Occipital lobe (tissue), 2 donors: ENCODE results near the gene DOK5. TPM values are rescaled to one million over a fixed set of nuclear protein-coding genes. Genes with fewer than 3 reads are reported as not detected.
"Not testable (repeated sequence)": the region's sequence is repeated elsewhere in the genome, so short reads cannot be mapped to it uniquely, and the experiment has no call there.

Experiments
- DNase-seq: peaks from one replicate; lab custom pipeline; 2025; lab: John Stamatoyannopoulos, UW
- total RNA-seq: library from RNA; depleted of rRNA; stranded (reverse); fragments of >200 nt; gene quantifications from one replicate; pipeline ENCODE4 v1.2.3, GENCODE V29; 2014

Gene DOK5
- total RNA-seq, 1 donor from 2014 or later, result 350 TPM

GRCh38 chr20:54470697-54471096 lies 4.7 kb upstream of the DOK5 start:
- DNase-seq, result no peak

GRCh38 chr20:54472607-54473006 lies 2.8 kb upstream of the DOK5 start:
- DNase-seq, result no peak

DNA sequence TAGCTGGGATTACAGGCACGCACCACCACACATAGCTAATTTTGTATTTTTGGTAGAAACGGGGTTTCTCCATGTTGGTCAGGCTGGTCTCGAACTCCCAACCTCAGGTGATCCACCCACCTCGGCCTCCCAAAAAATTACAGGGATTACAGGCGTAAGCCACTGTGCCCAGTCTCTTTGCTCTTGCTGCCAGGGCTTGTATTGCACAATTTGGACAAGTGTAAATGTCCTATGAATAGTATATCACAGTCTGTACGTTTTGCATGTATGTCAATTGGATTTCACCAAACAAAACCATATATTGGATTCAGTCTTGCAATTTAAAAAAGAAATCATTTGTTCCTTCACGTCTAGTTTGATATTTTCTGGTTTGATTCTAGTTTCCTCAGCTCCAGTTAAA lies 2.1 kb upstream of the DOK5 start:
- DNase-seq, result no peak

DNA sequence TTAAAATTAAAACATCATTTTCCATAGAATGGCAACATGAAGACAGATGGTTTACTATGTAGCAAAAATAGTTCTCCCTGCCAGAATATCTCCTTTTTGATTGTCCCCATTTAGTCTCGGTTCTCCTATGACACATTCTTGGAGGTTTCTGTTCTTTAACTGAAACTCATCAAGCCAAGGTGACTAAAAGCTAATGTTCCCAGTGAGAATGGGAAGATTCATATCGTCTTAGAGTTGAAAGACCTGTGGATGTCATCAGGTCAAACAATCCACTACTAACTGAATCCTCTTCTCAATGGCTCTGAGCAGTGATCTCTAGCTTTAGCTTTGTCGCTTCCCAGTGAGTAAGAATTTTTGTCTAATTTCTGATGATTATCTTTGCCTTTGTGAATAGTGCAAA lies 1.3 kb upstream of the DOK5 start:
- no peak for DNase-seq

GRCh38 chr20:54474866-54475265 lies 527 bp upstream of the DOK5 start:
- no peak for DNase-seq

GRCh38 chr20:54476169-54477009 lies 996 bp downstream of the DOK5 start:
- peak; percentile 11 for DNase-seq

DNA sequence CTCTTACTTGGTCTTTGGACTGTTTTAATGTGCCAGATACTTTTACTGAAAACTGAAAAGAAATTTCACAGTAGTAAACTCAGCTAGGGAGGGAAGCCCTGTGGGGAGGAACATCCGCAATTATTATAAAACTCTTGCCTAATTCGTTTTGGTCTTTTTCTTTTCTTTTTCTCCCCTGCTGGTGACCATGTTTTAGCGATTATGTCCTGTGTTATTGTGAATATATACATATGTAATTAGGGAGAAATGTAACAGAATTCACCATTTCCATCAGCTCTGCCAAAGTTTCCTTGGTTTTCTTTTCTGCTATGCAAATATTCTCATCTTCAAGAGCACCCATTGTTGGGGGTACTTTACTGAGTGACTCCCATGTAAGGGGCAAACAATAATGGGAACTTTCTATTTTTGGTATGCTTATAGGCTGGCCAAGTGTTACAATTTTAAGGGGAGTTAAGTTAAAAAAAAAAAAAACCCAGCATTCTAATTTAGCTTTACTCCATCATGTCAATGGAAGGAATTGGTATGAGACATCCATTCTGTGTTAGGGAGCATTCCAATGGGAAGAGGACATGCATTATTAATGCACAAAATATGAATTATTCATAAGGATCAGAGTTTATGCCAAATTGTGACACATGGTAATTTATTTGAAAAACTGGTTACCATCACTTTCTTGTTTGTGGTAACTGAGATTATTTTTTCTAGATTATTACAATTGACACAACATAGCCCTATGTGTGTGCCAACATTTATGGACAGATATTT lies 2.0 kb downstream of the DOK5 start:
- DNase-seq, result no peak

GRCh38 chr20:54479138-54479906 lies 3.9 kb downstream of the DOK5 start:
- DNase-seq, result no peak

DNA sequence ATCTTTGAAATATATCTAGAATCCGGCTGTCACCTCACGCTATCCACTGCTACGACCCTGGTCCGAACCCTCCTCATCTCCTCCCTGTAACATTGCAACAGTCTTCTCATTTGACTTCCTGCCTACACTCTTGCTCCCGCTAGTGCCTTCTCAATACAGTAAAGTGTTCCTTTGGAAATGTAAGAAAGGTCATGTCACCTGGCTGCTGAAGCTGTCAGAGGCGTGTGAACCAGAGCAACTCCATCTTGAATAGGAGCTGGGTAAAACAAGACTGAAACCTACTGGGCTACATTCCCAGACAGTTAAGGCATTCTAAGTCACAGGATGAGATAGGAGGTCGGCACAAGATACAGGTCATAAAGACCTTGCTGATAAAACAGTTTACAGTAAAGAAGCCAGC lies 4.5 kb downstream of the DOK5 start:
- DNase-seq, result not testable (repeated sequence)

DNA sequence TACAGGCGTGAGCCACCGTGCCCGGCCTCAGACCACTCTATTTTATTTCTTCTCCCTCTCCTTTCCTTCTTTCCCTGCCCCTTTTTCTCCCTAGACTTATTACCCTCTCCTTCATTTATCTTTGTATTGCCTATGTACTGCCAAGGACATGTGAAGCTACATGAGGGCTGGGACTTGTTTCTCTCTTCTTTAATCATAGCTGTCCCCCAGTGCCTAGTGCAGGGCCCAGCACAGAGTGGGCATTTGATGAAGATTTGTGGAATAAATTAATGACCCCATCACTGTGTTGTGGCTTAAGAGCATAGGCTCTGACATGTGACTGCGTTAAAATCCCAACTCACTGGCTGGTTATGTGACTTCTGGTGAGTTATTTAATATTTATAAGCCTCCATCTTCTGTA lies 6.0 kb downstream of the DOK5 start:
- DNase-seq, result no peak

DNA sequence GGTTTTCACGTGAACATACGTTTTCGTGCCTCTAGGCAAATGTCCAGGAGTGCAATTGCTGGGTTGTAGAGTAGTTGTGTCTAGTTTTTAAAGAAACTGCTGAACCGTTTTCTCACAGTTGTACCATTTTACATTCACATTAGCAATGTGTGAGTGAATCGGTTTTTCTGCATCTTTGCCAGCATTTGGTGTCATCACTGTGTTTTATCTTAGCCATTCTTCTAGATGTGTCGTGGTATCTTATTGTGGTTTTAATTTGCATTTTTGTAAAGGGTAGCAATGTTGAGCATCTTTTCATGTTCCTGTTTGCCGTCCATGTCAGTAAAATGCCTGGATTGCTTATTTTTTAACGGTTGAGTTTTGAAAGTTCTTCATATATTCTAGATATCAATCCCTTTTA lies 10.2 kb downstream of the DOK5 start:
- no peak for DNase-seq

DNA sequence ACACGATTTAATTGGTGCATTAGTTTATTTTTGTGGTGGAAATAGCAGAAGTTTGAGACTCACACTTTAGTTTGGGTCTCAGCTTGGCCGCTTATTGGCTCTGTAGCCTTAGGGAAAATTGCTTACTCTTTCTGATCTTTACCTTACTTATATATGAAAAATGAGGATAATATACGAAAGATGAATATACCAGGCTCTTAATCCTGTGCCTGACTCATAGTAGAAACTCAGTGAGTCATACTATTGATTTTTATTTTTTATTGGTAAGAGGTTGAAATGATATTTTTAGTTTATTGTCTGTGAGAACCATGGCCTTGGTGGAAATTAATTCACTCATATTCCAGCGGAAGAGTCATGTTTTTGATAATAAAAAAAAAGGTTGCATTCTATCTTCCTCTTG lies 11.2 kb downstream of the DOK5 start:
- no peak for DNase-seq

DNA sequence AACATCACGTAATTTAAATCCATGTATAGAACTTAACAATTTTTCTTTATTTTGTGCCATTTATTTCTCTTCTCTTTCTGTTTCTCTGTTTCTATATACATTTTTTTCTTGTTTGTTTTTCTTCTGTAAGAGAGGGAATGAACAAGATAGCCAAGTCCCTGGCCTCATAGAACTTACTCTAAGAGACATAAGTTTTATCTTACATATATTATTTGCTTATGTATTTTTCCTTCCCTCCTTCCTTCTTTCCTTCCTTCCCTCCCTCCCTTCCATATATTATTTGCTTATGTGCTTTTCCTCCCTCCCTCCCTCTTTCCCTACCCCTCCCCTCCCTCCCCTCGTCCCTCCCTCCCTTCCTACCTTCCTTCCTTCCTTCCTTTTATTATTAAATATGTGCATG lies 13.0 kb downstream of the DOK5 start:
- DNase-seq, result no peak

DNA sequence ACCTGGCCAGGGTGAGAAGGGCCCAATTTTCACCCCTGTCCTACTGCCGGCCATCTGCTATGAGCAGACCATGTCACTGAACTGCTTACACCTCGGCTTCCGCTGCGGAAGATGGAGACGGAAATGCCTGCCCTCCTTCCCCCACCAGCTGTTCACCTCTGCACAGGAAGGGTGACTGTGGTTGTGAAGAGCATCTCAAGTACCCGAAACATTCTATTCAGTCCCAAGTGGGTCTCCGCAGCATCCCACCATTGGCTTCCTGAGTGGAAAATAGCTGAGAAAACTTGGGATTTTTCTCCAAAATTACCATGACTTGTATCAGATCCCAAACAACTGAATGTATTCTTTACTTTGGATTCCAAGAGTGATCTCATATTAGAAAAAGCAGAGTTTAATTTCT lies 16.1 kb downstream of the DOK5 start:
- DNase-seq, result no peak

- no peak for DNase-seq
Measured at GRCh38 chr20:54494303-54495006, 19.1 kb downstream of the DOK5 start.

DNA sequence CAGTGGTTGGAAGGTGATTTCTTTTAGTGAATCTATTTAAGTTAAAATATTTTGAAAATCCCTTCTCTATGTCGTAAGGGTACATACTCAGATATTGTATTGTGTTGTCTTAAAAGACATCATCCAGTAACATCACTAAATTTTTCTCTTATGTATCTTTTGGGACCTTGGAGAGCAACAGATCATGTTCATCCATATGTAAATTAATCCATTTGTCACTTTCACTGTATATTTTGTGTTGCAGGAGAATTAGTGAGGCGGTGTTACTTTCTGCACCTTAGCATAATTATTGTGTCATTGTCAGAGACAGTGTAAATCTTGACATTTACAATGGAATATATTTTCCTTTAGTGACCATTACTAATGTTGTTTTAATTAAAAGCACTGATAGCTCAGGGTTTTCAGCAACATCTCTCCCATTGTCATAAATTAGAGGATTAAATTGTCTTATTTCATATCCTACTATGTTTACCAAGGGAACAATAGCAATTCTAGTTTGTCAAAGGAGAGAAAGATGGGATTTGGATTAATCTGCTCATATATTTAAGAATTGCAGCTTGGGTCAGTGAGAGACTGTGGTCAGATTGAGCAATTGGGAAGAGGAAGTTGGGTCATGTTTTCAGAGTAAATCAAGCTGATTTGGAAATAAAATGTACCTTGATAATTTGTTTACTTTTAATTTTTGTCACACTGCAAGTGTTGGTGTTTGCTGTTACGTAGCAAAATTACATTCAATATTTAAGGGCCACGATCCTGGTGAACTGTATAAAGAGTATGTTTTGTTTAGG lies 22.7 kb downstream of the DOK5 start:
- DNase-seq, result no peak

GRCh38 chr20:54499111-54499510 lies 23.7 kb downstream of the DOK5 start:
- no peak for DNase-seq

- DNase-seq, result no peak
Measured at GRCh38 chr20:54502179-54502578, 26.8 kb downstream of the DOK5 start.

- DNase-seq, result no peak
Measured at GRCh38 chr20:54506643-54507042, 31.2 kb downstream of the DOK5 start.

DNA sequence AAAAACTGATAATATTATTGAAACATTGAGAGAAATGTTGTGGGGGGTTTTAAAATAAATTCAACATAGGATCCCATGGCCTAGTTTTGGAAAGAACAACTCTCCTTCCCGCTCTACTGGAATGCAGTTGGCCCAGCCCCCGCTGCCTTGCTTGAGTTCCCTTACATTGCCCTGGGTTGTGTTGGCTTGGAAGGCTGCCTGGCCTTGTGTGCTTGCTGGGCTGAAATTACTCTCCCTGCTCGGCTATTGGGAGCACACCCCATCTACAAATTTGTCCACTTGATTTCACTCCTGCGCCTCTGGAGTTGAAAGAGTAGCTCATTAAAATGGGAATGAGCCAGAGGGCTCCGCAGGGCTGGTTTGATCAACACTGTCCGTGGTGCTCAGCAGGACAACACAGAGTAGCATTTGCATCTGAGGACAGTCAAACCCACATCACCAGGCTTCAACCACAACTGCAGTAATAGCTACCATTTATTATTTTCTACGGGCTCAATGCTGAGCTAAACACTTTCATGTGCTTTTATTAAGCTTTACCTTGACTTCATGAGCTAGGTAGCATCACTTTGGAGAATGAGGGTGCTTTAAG lies 35.2 kb downstream of the DOK5 start:
- DNase-seq, result no peak
